ENCODE results near the gene SSC5D. TPM values are rescaled to one million over a fixed set of nuclear protein-coding genes. Genes with fewer than 3 reads are reported as not detected.

SSC5D gene
- polyA plus RNA-seq, 1 of the 3 experiments (the other 2 are of a cell fraction), result 4.9 TPM

- no peak for DNase-seq
- peaks cover 11% of the 10 kb centered on the region for H3F3A ChIP-seq (replicated peaks; ENCODE audit: insufficient read depth)
- peaks cover 0 to 7% of the 10 kb centered on the region in 2 experiments for H3K36me3 ChIP-seq (replicated peaks in 1 of 2; ENCODE audit: control insufficient read depth in 1 of 2, insufficient read depth in 2 of 2, low read length in 1 of 2)
- H3K4me2 ChIP-seq, result peak overlapping the region; percentile 91
- H3K4me1 ChIP-seq (ENCODE audit: control insufficient read depth in 1 of 2, insufficient read depth in 2 of 2, low read depth in 1 of 2, low read length in 1 of 2), result peaks cover 11 to 16% of the 10 kb centered on the region in 2 experiments; a peak in 2 of 4 replicates
- peak overlapping the region in 1 of 2 experiments; percentile 79; a peak in 1 of 4 replicates for H3K4me3 ChIP-seq (ENCODE audit: low read depth in 2 of 2, low read length in 1 of 2)
- no peak overlapping the region for H3K9ac ChIP-seq
- H2AFZ ChIP-seq (ENCODE audit: low read depth), result no peak overlapping the region
- H4K20me1 ChIP-seq (ENCODE audit: insufficient read depth), result no peaks in the 10 kb centered on the region
- H3K27ac ChIP-seq (ENCODE audit: low read depth in 2 of 2, low read length in 1 of 2), result no peak overlapping the region
- WGBS (ENCODE audit: low lambda C conversion rate), result 96% methylated on average over 12 of the region's 12 CpGs
- H3K9me2 ChIP-seq, result no peaks in the 10 kb centered on the region
- TF ChIP-seq EZH2phosphoT487 (IDR thresholded peaks at IDR 0.05; ENCODE audit: borderline replicate concordance, low read depth), result no peak
- no peak for TF ChIP-seq MXI1 (IDR thresholded peaks at IDR 0.05; ENCODE audit: low read depth, low read length)
- TF ChIP-seq, protein P1, sequence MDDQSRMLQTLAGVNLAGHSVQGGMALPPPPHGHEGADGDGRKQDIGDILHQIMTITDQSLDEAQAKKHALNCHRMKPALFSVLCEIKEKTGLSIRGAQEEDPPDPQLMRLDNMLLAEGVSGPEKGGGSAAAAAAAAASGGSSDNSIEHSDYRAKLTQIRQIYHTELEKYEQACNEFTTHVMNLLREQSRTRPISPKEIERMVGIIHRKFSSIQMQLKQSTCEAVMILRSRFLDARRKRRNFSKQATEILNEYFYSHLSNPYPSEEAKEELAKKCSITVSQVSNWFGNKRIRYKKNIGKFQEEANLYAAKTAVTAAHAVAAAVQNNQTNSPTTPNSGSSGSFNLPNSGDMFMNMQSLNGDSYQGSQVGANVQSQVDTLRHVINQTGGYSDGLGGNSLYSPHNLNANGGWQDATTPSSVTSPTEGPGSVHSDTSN (IDR thresholded peaks at IDR 0.05), result no peak
- no peak for TF ChIP-seq RXRA (IDR thresholded peaks at IDR 0.05; ENCODE audit: borderline replicate concordance, low read depth)
- TF ChIP-seq, protein P2, sequence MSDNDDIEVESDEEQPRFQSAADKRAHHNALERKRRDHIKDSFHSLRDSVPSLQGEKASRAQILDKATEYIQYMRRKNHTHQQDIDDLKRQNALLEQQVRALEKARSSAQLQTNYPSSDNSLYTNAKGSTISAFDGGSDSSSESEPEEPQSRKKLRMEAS (IDR thresholded peaks at IDR 0.05; ENCODE audit: low read depth), result no peak
- no peak for TF ChIP-seq GABPA (IDR thresholded peaks at IDR 0.05; ENCODE audit: low read depth)
- no peak for TF ChIP-seq EP300 (IDR thresholded peaks at IDR 0.05; ENCODE audit: borderline replicate concordance in 1 of 2, low read depth in 1 of 2, low read length in 1 of 2)
- H3K27me3 ChIP-seq (ENCODE audit: insufficient read depth), result no peaks in the 10 kb centered on the region
- CTCF ChIA-PET, result interaction anchor here (5.7 to 7.8 kb wide), 2 partner anchors 11 to 26 kb away, joined by 45 to 46 read pairs; no protein-coding TSS in a partner anchor
- no peaks in the 10 kb centered on the region for H3K9me3 ChIP-seq
- POLR2A ChIA-PET, result no interaction called here
- H3K79me2 ChIP-seq (ENCODE audit: insufficient read depth), result peaks cover 31% of the 10 kb centered on the region
Measured at GRCh38 chr19:55478364-55478763, 9.9 kb upstream of the SSC5D start.

- Histone ChIP-seq H3K79me2 (ENCODE audit: insufficient read depth) (peaks cover 31% of the 10 kb centered on the region), H2AFZ (ENCODE audit: low read depth) (no peak overlapping the region), H4K20me1 (ENCODE audit: insufficient read depth) (no peaks in the 10 kb centered on the region), H3F3A (replicated peaks; ENCODE audit: insufficient read depth) (peaks cover 11% of the 10 kb centered on the region), H3K9me3 (no peaks in the 10 kb centered on the region), H3K27ac (ENCODE audit: low read depth in 2 of 2, low read length in 1 of 2) (no peak overlapping the region), H3K36me3 (replicated peaks in 1 of 2; ENCODE audit: control insufficient read depth in 1 of 2, insufficient read depth in 2 of 2, low read length in 1 of 2) (peaks cover 0 to 7% of the 10 kb centered on the region in 2 experiments), H3K27me3 (ENCODE audit: insufficient read depth) (no peaks in the 10 kb centered on the region), H3K4me1 (ENCODE audit: control insufficient read depth in 1 of 2, insufficient read depth in 2 of 2, low read depth in 1 of 2, low read length in 1 of 2) (peaks cover 11 to 17% of the 10 kb centered on the region in 2 experiments; a peak in 3 of 4 replicates), H3K9me2 (no peaks in the 10 kb centered on the region), H3K4me2 (no peak overlapping the region), H3K9ac (no peak overlapping the region), H3K4me3 (ENCODE audit: low read depth in 2 of 2, low read length in 1 of 2) (no peak overlapping the region)
- TF ChIP-seq CHD2 (IDR thresholded peaks at IDR 0.05; ENCODE audit: low read length, partially characterized antibody) (no peak), GATA2 (CRISPR knock-in tag; IDR thresholded peaks at IDR 0.05) (no peak), YY1 (IDR thresholded peaks at IDR 0.05; ENCODE audit: low read depth) (no peak), JUND (IDR thresholded peaks at IDR 0.05) (no peak), FOSL2 (IDR thresholded peaks at IDR 0.05; ENCODE audit: borderline replicate concordance, low read depth) (no peak), MEF2A (IDR thresholded peaks at IDR 0.05; ENCODE audit: borderline replicate concordance, low read depth) (no peak), ZBTB33 (IDR thresholded peaks at IDR 0.05; ENCODE audit: borderline replicate concordance, low read depth) (no peak), ELF1 (IDR thresholded peaks at IDR 0.05) (no peak), SMC3 (IDR thresholded peaks at IDR 0.05; ENCODE audit: low read depth, low read length) (no peak)
- TF ChIP-seq, protein P3, sequence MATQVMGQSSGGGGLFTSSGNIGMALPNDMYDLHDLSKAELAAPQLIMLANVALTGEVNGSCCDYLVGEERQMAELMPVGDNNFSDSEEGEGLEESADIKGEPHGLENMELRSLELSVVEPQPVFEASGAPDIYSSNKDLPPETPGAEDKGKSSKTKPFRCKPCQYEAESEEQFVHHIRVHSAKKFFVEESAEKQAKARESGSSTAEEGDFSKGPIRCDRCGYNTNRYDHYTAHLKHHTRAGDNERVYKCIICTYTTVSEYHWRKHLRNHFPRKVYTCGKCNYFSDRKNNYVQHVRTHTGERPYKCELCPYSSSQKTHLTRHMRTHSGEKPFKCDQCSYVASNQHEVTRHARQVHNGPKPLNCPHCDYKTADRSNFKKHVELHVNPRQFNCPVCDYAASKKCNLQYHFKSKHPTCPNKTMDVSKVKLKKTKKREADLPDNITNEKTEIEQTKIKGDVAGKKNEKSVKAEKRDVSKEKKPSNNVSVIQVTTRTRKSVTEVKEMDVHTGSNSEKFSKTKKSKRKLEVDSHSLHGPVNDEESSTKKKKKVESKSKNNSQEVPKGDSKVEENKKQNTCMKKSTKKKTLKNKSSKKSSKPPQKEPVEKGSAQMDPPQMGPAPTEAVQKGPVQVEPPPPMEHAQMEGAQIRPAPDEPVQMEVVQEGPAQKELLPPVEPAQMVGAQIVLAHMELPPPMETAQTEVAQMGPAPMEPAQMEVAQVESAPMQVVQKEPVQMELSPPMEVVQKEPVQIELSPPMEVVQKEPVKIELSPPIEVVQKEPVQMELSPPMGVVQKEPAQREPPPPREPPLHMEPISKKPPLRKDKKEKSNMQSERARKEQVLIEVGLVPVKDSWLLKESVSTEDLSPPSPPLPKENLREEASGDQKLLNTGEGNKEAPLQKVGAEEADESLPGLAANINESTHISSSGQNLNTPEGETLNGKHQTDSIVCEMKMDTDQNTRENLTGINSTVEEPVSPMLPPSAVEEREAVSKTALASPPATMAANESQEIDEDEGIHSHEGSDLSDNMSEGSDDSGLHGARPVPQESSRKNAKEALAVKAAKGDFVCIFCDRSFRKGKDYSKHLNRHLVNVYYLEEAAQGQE (IDR thresholded peaks at IDR 0.05; ENCODE audit: low read depth, low read length), result no peak
- TF ChIP-seq, protein P1 (IDR thresholded peaks at IDR 0.05), result no peak
- TF ChIP-seq, protein P4, sequence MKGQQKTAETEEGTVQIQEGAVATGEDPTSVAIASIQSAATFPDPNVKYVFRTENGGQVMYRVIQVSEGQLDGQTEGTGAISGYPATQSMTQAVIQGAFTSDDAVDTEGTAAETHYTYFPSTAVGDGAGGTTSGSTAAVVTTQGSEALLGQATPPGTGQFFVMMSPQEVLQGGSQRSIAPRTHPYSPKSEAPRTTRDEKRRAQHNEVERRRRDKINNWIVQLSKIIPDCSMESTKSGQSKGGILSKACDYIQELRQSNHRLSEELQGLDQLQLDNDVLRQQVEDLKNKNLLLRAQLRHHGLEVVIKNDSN (IDR thresholded peaks at IDR 0.05; ENCODE audit: borderline replicate concordance, low read depth), result no peak
- ChIA-PET POLR2A (no interaction called here), CTCF (interaction anchor here (5.7 to 7.8 kb wide), 2 partner anchors 12 to 25 kb away, joined by 45 to 46 read pairs; no protein-coding TSS in a partner anchor)
- DNase-seq, result no peak
- WGBS (ENCODE audit: low lambda C conversion rate), result 95% methylated on average over 17 of the region's 17 CpGs
Measured at GRCh38 chr19:55479045-55479444, 9.2 kb upstream of the SSC5D start.
